Esophagus muscularis mucosa (tissue), 4 donors: ENCODE data around the gene ADAM23. TPM values are rescaled to one million over a fixed set of nuclear protein-coding genes. Genes with fewer than 3 reads are reported as not detected.

Source experiments
- DNase-seq: peaks from one replicate; pipeline ENCODE4 v3.0.0-alpha.2; 2017; ENCODE audit errors: extremely low spot score
- H3K27ac ChIP-seq, 4 donors: fragments of 200-600 bp; sonication (generic); replicated peaks in 1 of 4; 1 replicate in 3 of 4; 2 replicates in 1 of 4; pipeline ENCODE4 v1.5.1; 2016 to 2019; ENCODE audit warnings: mild to moderate bottlenecking in 1 of 4
- H3K27me3 ChIP-seq, 4 donors: fragments of 200-600 bp; sonication (generic); one replicate each; pipeline versions ENCODE4 v1.5.1 to v1.6.0; 2016 to 2019
- H3K36me3 ChIP-seq, 4 donors: fragments of 200-600 bp; sonication (generic); one replicate each; pipeline ENCODE4 v1.5.1; 2016 to 2019
- H3K4me1 ChIP-seq, 4 donors: fragments of 200-600 bp; sonication (generic); one replicate each; pipeline ENCODE4 v1.5.1; 2016 to 2019
- H3K4me3 ChIP-seq, 4 donors: fragments of 200-600 bp; sonication (generic); 1 replicate in 2 of 4; 2 replicates in 2 of 4; pipeline ENCODE4 v1.5.1; 2016 to 2019; ENCODE audit warnings: mild to moderate bottlenecking in 4 of 4, moderate library complexity in 1 of 4
- H3K9me3 ChIP-seq, 4 donors: fragments of 200-600 bp; sonication (generic); 1 replicate in 3 of 4; 2 replicates in 1 of 4; pipeline ENCODE4 v1.5.1; 2016 to 2019
- EP300 ChIP-seq: sonication (generic); formaldehyde crosslinking; IDR thresholded peaks from one replicate; pipeline ENCODE4 v1.6.1; 2017; ENCODE audit warnings: antibody characterized with exemption
- POLR2A ChIP-seq: fragments of 450-650 bp; IDR thresholded peaks from one replicate; pipeline ENCODE4 v1.6.1; 2017; ENCODE audit warnings: antibody characterized with exemption, moderate library complexity, mild to moderate bottlenecking, low read depth
- POLR2AphosphoS5 ChIP-seq, 2 donors: sonication (generic); formaldehyde crosslinking; IDR thresholded peaks; one replicate each; pipeline ENCODE4 v1.6.1; 2017; ENCODE audit warnings: antibody characterized with exemption in 2 of 2
- WGBS: methylation state at CpG from one replicate; pipeline ENCODE4 v1.1.5; 2018; 5-methylcytosine and 5-hydroxymethylcytosine counted together
- intact Hi-C: fragments of 100-400 bp; cut with DNase I; formaldehyde crosslinking; loops from one replicate; pipeline ENCODE4 v1.15.1; 2023
- total RNA-seq, 4 donors: library from RNA; depleted of rRNA; stranded (reverse); fragments of >200 nt; gene quantifications; one replicate each; pipeline versions ENCODE4 v1.1.0 to v1.2.1, GENCODE V29; 2016
- TF ChIP-seq, protein P1 (sequence below), 3 experiments: fragments of 200-600 bp in 2 of 3; fragments of 450-650 bp in 1 of 3; sonication (generic) in 2 of 3; IDR thresholded peaks; one replicate each; pipeline ENCODE4 v1.5.1; 2017 to 2019; ENCODE audit warnings: antibody characterized with exemption in 3 of 3, mild to moderate bottlenecking in 2 of 3, moderate library complexity in 1 of 3

Gene ADAM23
- total RNA-seq, 4 donors from 2014 or later = 1.5 to 3.0 (median 2.2) TPM

DNA sequence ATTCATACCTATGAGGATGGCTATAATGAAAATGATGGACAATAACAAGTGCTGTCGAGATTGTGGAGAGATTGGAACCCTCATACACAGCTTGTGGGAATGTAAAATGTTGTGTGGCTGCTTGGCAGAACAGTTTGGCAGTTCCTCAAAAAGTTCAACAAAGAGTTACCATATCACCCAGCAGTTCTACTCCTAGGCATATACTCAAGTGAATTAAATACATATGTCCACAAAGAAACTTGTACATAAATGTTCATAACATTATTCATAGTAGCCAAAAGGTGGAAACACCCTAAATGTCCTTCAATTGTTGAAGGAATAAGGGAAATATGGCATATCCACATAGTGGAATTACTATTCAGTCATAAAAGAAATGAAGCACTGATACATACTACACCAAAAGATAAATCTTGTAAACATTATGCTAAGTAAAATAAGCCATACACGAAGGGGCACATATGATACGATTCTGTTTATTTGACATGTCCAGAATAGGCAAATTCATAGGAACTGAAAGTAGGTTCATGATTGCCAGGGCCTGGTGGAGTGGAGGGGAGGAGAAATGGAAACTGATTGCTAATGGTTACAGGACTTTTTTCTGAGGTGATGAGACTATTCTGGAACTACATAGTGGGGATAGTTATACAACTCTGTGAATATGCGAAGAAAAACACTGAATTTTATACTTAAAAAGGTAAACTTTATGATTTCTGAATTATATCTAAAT is 92.1 kb downstream of the ADAM23 start:
- WGBS = 65% methylated on average over 4 of the region's 4 CpGs
- no peak overlapping the region for H3K4me3 ChIP-seq
- H3K27me3 ChIP-seq = no peaks in the 10 kb centered on the region
- intact Hi-C loops = no loop called here
- no peaks in the 10 kb centered on the region for H3K36me3 ChIP-seq
- DNase-seq = peak; percentile 7
- H3K9me3 ChIP-seq = no peaks in the 10 kb centered on the region
- no peak overlapping the region for H3K27ac ChIP-seq
- TF ChIP-seq, protein P1, sequence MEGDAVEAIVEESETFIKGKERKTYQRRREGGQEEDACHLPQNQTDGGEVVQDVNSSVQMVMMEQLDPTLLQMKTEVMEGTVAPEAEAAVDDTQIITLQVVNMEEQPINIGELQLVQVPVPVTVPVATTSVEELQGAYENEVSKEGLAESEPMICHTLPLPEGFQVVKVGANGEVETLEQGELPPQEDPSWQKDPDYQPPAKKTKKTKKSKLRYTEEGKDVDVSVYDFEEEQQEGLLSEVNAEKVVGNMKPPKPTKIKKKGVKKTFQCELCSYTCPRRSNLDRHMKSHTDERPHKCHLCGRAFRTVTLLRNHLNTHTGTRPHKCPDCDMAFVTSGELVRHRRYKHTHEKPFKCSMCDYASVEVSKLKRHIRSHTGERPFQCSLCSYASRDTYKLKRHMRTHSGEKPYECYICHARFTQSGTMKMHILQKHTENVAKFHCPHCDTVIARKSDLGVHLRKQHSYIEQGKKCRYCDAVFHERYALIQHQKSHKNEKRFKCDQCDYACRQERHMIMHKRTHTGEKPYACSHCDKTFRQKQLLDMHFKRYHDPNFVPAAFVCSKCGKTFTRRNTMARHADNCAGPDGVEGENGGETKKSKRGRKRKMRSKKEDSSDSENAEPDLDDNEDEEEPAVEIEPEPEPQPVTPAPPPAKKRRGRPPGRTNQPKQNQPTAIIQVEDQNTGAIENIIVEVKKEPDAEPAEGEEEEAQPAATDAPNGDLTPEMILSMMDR (IDR thresholded peaks at IDR 0.05) = no peak
- no peak for TF ChIP-seq EP300
- no peak for TF ChIP-seq POLR2AphosphoS5 (IDR thresholded peaks at IDR 0.05)
- no peak for TF ChIP-seq POLR2A
- peaks cover 0 to 11% (median 4%) of the 10 kb centered on the region in 4 donors for H3K4me1 ChIP-seq

DNA sequence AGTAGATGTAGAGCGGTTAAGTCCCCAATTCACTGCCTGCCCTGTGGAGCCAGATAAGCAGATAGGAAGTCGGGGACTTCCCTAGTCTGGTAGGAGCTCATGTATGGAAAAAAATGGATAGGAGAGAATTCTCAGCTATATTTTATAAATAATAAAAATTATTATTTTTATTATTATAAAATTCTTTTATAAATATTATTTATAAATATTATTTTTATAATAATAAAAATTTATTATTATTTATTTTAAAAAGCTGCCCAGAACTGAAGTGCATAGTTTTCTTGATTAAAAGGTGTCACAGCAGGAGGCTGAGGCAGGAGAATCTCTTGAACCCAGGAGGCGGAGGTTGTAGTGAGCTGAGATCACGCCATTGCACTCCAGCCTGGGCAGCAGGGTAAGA is 97.4 kb downstream of the ADAM23 start:
- Histone ChIP-seq H3K36me3 (no peaks in the 10 kb centered on the region), H3K9me3 (no peaks in the 10 kb centered on the region), H3K27ac (no peak overlapping the region), H3K27me3 (no peaks in the 10 kb centered on the region), H3K4me3 (no peak overlapping the region), H3K4me1 (no peaks in the 10 kb centered on the region)
- TF ChIP-seq POLR2AphosphoS5 (IDR thresholded peaks at IDR 0.05) (no peak), POLR2A (no peak), EP300 (no peak)
- TF ChIP-seq, protein P1 (IDR thresholded peaks at IDR 0.05) = no peak
- intact Hi-C loops = no loop called here
- DNase-seq = no peak
- WGBS = 96% methylated on average over 4 of the region's 4 CpGs

DNA sequence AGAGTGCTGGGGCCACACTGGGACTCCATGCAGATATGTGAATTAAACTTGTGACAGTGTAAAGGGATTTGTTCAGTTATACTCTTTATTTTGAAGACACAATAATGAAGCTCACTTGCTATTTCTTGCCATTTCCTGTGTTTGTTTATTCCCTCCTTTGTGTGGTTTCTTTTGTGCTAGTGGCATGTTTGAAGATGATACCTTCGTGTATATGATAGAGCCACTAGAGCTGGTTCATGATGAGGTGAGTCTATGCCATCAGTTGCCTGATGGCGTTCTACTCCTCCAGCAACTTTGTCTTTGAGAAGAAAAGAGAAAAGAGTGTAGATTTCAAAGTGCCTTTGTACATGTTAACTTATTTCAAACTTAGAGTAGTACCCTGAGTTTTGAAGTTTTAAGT is 99.7 kb downstream of the ADAM23 start:
- WGBS = 91% methylated on average over 2 of the region's 2 CpGs
- Histone ChIP-seq H3K27me3 (no peaks in the 10 kb centered on the region), H3K36me3 (no peaks in the 10 kb centered on the region), H3K4me1 (no peaks in the 10 kb centered on the region), H3K9me3 (no peaks in the 10 kb centered on the region), H3K27ac (no peak overlapping the region), H3K4me3 (no peak overlapping the region)
- DNase-seq = no peak
- intact Hi-C loops = no loop called here
- TF ChIP-seq, protein P1 (IDR thresholded peaks at IDR 0.05) = no peak
- TF ChIP-seq POLR2AphosphoS5 (IDR thresholded peaks at IDR 0.05) (no peak), EP300 (no peak), POLR2A (no peak)

DNA sequence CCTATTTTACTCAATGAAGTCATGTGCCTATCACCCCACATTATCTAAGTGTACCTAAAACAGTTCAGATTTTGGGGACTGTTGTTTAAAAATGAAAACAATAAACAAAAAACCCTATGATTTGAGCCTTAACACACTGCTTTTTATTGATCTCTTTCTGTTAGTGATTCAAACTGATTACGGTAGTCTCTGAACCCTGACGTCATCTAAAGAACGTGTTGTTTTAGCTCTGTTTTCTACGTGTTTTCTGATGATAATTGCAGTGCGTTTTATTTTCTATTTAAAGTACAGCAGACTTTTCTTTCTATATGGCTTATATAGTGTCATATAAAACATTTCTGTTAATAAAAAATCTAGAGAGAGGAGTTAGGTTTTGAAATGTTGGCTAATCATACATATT is 105.1 kb downstream of the ADAM23 start:
- H3K27ac ChIP-seq = no peak overlapping the region
- no peaks in the 10 kb centered on the region for H3K9me3 ChIP-seq
- H3K4me1 ChIP-seq = no peaks in the 10 kb centered on the region
- no peaks in the 10 kb centered on the region for H3K36me3 ChIP-seq
- DNase-seq = no peak
- intact Hi-C loops = no loop called here
- H3K4me3 ChIP-seq = no peak overlapping the region
- 91% methylated on average over 5 of the region's 5 CpGs for WGBS
- TF ChIP-seq, protein P1 (IDR thresholded peaks at IDR 0.05) = no peak
- TF ChIP-seq EP300 = no peak
- TF ChIP-seq POLR2AphosphoS5 (IDR thresholded peaks at IDR 0.05) = no peak
- TF ChIP-seq POLR2A = no peak
- H3K27me3 ChIP-seq = no peaks in the 10 kb centered on the region

DNA sequence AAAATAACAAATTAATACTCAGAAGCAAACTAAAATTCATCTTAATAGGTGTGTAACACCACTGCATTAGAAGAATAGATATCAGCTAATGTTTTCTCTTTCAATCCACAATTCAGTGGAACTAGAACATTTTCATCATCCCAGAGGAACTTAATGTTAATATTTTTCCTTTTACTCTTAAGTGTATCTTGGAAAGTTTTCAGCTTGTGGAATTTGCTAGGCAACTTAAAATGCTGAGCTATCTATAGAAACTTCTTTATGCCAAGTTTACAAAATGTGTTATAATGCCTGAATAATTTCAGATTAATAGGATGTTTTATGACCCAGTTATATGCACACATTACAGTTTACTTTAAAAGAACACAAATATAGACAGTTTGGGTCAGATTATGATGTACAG is 112.4 kb downstream of the ADAM23 start:
- Histone ChIP-seq H3K27ac (no peak overlapping the region), H3K4me1 (peaks cover 0 to 21% (median 4%) of the 10 kb centered on the region in 4 donors), H3K4me3 (no peak overlapping the region), H3K27me3 (no peaks in the 10 kb centered on the region), H3K36me3 (peaks cover 0 to 9% (median 0%) of the 10 kb centered on the region in 4 donors), H3K9me3 (no peaks in the 10 kb centered on the region)
- intact Hi-C loops = loop anchor here (5.0 to 10.0 kb wide), 2 partner anchors 163 to 391 kb away; no protein-coding TSS in a partner anchor
- no peak for DNase-seq
- TF ChIP-seq, protein P1 (IDR thresholded peaks at IDR 0.05) = no peak
- TF ChIP-seq POLR2A = no peak
- TF ChIP-seq POLR2AphosphoS5 (IDR thresholded peaks at IDR 0.05) = no peak
- TF ChIP-seq EP300 = no peak
